ENCODE results near the gene PDZRN3. TPM values are rescaled to one million over a fixed set of nuclear protein-coding genes. Genes with fewer than 3 reads are reported as not detected.

Gene PDZRN3
- total RNA-seq, 1 experiment from 2014 or later, result 5.9 TPM

DNA sequence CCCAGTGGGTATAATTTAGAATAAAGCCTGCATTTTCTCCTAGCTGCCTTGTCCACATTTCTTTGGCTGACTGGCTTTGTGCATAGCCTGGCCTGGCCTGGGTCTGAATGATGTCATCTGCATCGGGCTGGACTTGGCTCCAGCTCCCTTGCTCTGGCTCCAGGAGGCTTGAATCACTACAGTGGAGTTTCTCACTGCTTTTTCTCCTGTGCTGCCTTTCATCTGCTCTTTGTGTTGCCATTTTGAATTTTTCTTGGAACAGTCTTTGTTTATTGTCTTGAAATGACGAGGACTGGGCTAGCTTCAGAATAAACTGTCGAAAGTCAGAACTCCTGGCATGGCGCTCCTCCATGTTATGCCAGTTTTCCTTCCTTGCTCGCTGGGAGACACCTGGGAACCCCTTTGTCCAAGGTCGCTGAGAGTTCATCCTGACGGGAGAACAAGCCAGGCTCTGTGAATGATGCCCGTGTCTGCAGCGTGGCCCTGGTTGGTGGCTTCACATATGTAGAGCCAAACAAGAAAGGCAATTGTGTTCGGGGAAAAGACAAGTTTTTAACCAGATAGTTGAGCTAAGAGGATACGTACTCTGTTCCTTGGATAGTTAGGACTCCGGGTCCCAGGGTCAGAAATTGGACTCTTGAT, 258.9 kb downstream of the PDZRN3 start:
- H3K4me3 Mint-ChIP-seq, result no peak overlapping the region
- no peaks in the 10 kb centered on the region for H3K79me2 ChIP-seq (ENCODE audit: insufficient read depth, low read length)
- H2BK20ac ChIP-seq (ENCODE audit: low read depth, low read length, poor library complexity, severe bottlenecking), result no peak overlapping the region
- no peak overlapping the region for H4K91ac ChIP-seq (ENCODE audit: insufficient read length, low read depth, low read length)
- H3K9me3 Mint-ChIP-seq, result no peaks in the 10 kb centered on the region; a peak in 1 of 5 replicates
- no peak overlapping the region for H2BK15ac ChIP-seq (ENCODE audit: low read depth, low read length)
- H3K23me2 ChIP-seq (ENCODE audit: insufficient read length, low read depth, low read length, poor library complexity, severe bottlenecking), result no peaks in the 10 kb centered on the region
- H3K4ac ChIP-seq (ENCODE audit: low read depth, low read length), result no peak overlapping the region
- H3K27ac ChIP-seq (ENCODE audit: insufficient read length, low read depth, low read length), result no peak overlapping the region
- no peak overlapping the region for H3K23ac ChIP-seq (ENCODE audit: insufficient read length, low read depth, low read length)
- H4K5ac ChIP-seq (ENCODE audit: insufficient read length, low read depth, low read length), result no peak overlapping the region
- no peaks in the 10 kb centered on the region for H3K36me3 Mint-ChIP-seq (ENCODE audit: insufficient read depth in 1 of 3, low read depth in 3 of 3)
- TF ChIP-seq, protein P1, sequence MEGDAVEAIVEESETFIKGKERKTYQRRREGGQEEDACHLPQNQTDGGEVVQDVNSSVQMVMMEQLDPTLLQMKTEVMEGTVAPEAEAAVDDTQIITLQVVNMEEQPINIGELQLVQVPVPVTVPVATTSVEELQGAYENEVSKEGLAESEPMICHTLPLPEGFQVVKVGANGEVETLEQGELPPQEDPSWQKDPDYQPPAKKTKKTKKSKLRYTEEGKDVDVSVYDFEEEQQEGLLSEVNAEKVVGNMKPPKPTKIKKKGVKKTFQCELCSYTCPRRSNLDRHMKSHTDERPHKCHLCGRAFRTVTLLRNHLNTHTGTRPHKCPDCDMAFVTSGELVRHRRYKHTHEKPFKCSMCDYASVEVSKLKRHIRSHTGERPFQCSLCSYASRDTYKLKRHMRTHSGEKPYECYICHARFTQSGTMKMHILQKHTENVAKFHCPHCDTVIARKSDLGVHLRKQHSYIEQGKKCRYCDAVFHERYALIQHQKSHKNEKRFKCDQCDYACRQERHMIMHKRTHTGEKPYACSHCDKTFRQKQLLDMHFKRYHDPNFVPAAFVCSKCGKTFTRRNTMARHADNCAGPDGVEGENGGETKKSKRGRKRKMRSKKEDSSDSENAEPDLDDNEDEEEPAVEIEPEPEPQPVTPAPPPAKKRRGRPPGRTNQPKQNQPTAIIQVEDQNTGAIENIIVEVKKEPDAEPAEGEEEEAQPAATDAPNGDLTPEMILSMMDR (conservative IDR thresholded peaks at IDR 0.05), result no peak
- no peak overlapping the region for H3K4me2 ChIP-seq (ENCODE audit: insufficient read depth, insufficient read length, low read length)
- H3K14ac ChIP-seq (ENCODE audit: insufficient read depth, low read length), result no peak overlapping the region
- H3K27me3 ChIP-seq (ENCODE audit: insufficient read depth, low read length), result no peaks in the 10 kb centered on the region
- no peak overlapping the region for H3K56ac ChIP-seq (ENCODE audit: insufficient read length, low read depth, low read length)
- H3K4me1 ChIP-seq (ENCODE audit: insufficient read depth, low read length), result no peaks in the 10 kb centered on the region
- WGBS (ENCODE audit: extremely low coverage, insufficient read length, low lambda C conversion rate), result no CpG with 5 or more reads among the region's 12 CpGs
- peak overlapping the region in 1 of 3 experiments; percentile 73; a peak in 1 of 7 replicates for H3K27ac Mint-ChIP-seq
- no peak overlapping the region for H3K18ac ChIP-seq (ENCODE audit: insufficient read length, low read depth, low read length)
- H2AFZ ChIP-seq (ENCODE audit: low read length), result no peak overlapping the region
- no peaks in the 10 kb centered on the region for H3K79me1 ChIP-seq (ENCODE audit: insufficient read depth, low read depth, low read length, poor library complexity, severe bottlenecking)
- no peak overlapping the region for H2BK120ac ChIP-seq (ENCODE audit: low read depth, low read length, poor library complexity, severe bottlenecking)
- H2BK12ac ChIP-seq (ENCODE audit: insufficient read length, low read depth, low read length), result no peak overlapping the region
- H4K20me1 ChIP-seq (ENCODE audit: control insufficient read depth, insufficient read depth, insufficient read length), result no peaks in the 10 kb centered on the region
- no peak overlapping the region for H2BK5ac ChIP-seq (ENCODE audit: insufficient read length, low read length)
- no peak overlapping the region for H2AK5ac ChIP-seq (ENCODE audit: insufficient read length, low read length)
- H4K8ac ChIP-seq (replicated peaks; ENCODE audit: insufficient read length, low read depth, low read length), result no peak overlapping the region
- H3K9ac ChIP-seq (ENCODE audit: extremely low read depth, insufficient read length, low read length), result no peak overlapping the region
- no peak overlapping the region for H3T11ph ChIP-seq (ENCODE audit: low read length)
- no peaks in the 10 kb centered on the region for H3K4me1 Mint-ChIP-seq
- no peaks in the 10 kb centered on the region for H3K9me3 ChIP-seq (ENCODE audit: control insufficient read depth, low read depth, low read length)
- DNase-seq, result no peak
- no peaks in the 10 kb centered on the region; the same call in 1 of the 2 replicates for H3K27me3 Mint-ChIP-seq (ENCODE audit: low read depth)

All from H9 (cell line).